ENCODE results near the gene MAP3K5. TPM values are rescaled to one million over a fixed set of nuclear protein-coding genes. Genes with fewer than 3 reads are reported as not detected.
A peak's percentile ranks its signal among the peaks of the same experiment; 100 is the strongest.

MAP3K5 gene
- total RNA-seq, 1 donor from 2014 or later: 1.7 TPM

- Histone ChIP-seq H4K20me1 (ENCODE audit: insufficient read depth, low read length) (no peaks in the 10 kb centered on the region), H3K36me3 (ENCODE audit: insufficient read depth, low read length) (no peaks in the 10 kb centered on the region), H3K9me3 (ENCODE audit: insufficient read depth, low read depth, low read length) (no peaks in the 10 kb centered on the region), H2AFZ (ENCODE audit: low read depth, low read length) (no peak overlapping the region), H3K4me3 (ENCODE audit: insufficient read depth, low read depth, low read length) (no peak overlapping the region), H3K79me2 (ENCODE audit: insufficient read depth, low read length) (no peaks in the 10 kb centered on the region), H3K27me3 (ENCODE audit: insufficient read depth, low read length) (peaks cover 3% of the 10 kb centered on the region), H3K27ac (ENCODE audit: low read depth, low read length) (no peak overlapping the region), H3K4me1 (ENCODE audit: insufficient read depth, low read length) (no peaks in the 10 kb centered on the region), H3K4me2 (ENCODE audit: low read length) (no peak overlapping the region), H3K9ac (ENCODE audit: low read length) (no peak overlapping the region)
- DNase-seq (ENCODE audit: low read depth) (peak; percentile 25), FAIRE-seq (no peak)
- no peak overlapping the region for H3K27ac Mint-ChIP-seq (ENCODE audit: unreplicated experiment)
- H3K9me3 Mint-ChIP-seq (ENCODE audit: unreplicated experiment): no peaks in the 10 kb centered on the region
- H3K27me3 Mint-ChIP-seq (ENCODE audit: low read depth, unreplicated experiment): no peaks in the 10 kb centered on the region
- H3K4me3 Mint-ChIP-seq (ENCODE audit: unreplicated experiment): no peak overlapping the region
- TF ChIP-seq EZH2 (IDR thresholded peaks at IDR 0.05; ENCODE audit: insufficient read depth, low read length): no peak
- TF ChIP-seq, protein P1, sequence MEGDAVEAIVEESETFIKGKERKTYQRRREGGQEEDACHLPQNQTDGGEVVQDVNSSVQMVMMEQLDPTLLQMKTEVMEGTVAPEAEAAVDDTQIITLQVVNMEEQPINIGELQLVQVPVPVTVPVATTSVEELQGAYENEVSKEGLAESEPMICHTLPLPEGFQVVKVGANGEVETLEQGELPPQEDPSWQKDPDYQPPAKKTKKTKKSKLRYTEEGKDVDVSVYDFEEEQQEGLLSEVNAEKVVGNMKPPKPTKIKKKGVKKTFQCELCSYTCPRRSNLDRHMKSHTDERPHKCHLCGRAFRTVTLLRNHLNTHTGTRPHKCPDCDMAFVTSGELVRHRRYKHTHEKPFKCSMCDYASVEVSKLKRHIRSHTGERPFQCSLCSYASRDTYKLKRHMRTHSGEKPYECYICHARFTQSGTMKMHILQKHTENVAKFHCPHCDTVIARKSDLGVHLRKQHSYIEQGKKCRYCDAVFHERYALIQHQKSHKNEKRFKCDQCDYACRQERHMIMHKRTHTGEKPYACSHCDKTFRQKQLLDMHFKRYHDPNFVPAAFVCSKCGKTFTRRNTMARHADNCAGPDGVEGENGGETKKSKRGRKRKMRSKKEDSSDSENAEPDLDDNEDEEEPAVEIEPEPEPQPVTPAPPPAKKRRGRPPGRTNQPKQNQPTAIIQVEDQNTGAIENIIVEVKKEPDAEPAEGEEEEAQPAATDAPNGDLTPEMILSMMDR (IDR thresholded peaks at IDR 0.05; ENCODE audit: insufficient read depth, low read depth, low read length): no peak
- H3K4me1 Mint-ChIP-seq (ENCODE audit: low read depth, unreplicated experiment): peaks cover 23% of the 10 kb centered on the region
- no peaks in the 10 kb centered on the region for H3K36me3 Mint-ChIP-seq (ENCODE audit: low read depth, unreplicated experiment)
Observed at GRCh38 chr6:136525586-136526195, 266.6 kb downstream of the MAP3K5 start.

DNA sequence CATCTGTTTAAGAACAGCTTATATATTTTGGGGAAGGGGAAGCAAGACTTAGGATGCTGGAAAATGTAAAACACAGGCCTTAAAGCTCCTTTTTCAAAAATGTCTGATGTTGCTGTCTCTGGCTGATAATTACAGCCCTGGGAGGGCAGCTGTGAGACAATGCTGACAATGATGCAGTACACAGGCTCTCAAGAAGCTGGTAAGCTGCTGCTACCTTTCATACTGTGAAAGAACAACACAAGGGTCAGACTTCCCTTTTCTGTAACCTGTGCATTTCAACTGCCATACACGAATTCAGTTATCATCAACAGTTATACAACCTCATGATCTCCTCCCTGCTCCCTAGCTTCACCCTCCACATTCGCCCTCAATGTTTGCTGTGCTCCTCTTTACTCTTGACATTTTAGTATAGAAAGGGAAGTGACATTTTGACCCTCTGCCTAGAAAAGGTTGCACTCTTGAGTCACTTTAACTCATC, 267.3 kb downstream of the MAP3K5 start:
- Mint-ChIP-seq H3K4me1 (ENCODE audit: low read depth, unreplicated experiment) (peaks cover 23% of the 10 kb centered on the region), H3K4me3 (ENCODE audit: unreplicated experiment) (no peak overlapping the region)
- no peak for FAIRE-seq

More for the DNA sequence above, 267.3 kb downstream of the MAP3K5 start:
- no peaks in the 10 kb centered on the region for H3K4me1 ChIP-seq (ENCODE audit: insufficient read depth, low read length)
- DNase-seq (ENCODE audit: low read depth): no peak
- no peak overlapping the region for H3K27ac Mint-ChIP-seq (ENCODE audit: unreplicated experiment)
- H3K4me2 ChIP-seq (ENCODE audit: low read length): no peak overlapping the region
- H3K27me3 Mint-ChIP-seq (ENCODE audit: low read depth, unreplicated experiment): no peaks in the 10 kb centered on the region
- H3K36me3 ChIP-seq (ENCODE audit: insufficient read depth, low read length): no peaks in the 10 kb centered on the region
- H3K4me3 ChIP-seq (ENCODE audit: insufficient read depth, low read depth, low read length): no peak overlapping the region
- peaks cover 3% of the 10 kb centered on the region for H3K27me3 ChIP-seq (ENCODE audit: insufficient read depth, low read length)
- H3K9me3 ChIP-seq (ENCODE audit: insufficient read depth, low read depth, low read length): no peaks in the 10 kb centered on the region
- H2AFZ ChIP-seq (ENCODE audit: low read depth, low read length): no peak overlapping the region
- no peaks in the 10 kb centered on the region for H3K79me2 ChIP-seq (ENCODE audit: insufficient read depth, low read length)
- no peak for TF ChIP-seq EZH2 (IDR thresholded peaks at IDR 0.05; ENCODE audit: insufficient read depth, low read length)
- TF ChIP-seq, protein P1 (IDR thresholded peaks at IDR 0.05; ENCODE audit: insufficient read depth, low read depth, low read length): no peak
- H3K36me3 Mint-ChIP-seq (ENCODE audit: low read depth, unreplicated experiment): no peaks in the 10 kb centered on the region
- H3K27ac ChIP-seq (ENCODE audit: low read depth, low read length): no peak overlapping the region
- no peak overlapping the region for H3K9ac ChIP-seq (ENCODE audit: low read length)
- H4K20me1 ChIP-seq (ENCODE audit: insufficient read depth, low read length): no peaks in the 10 kb centered on the region
- H3K9me3 Mint-ChIP-seq (ENCODE audit: unreplicated experiment): no peaks in the 10 kb centered on the region
